HepG2 (cell line): ENCODE results near the gene SBSN. TPM values are rescaled to one million over a fixed set of nuclear protein-coding genes. Genes with fewer than 3 reads are reported as not detected.

Experiments
- ATF1 ChIP-seq: IDR thresholded peaks from 2 replicates; pipeline ENCODE4 v1.6.1; 2016; ENCODE audit warnings: mild to moderate bottlenecking, control low read depth
- BATF2 ChIP-seq: sonication (generic); formaldehyde crosslinking; IDR thresholded peaks from 2 replicates; pipeline ENCODE4 v1.8.0; 2022; ENCODE audit warnings: mild to moderate bottlenecking, missing genetic modification reagents, moderate library complexity
- GTF2F1 ChIP-seq: fragments of 150-350 bp; IDR thresholded peaks from 2 replicates; pipeline ENCODE4 v1.6.1; 2014; ENCODE audit warnings: low read length
- ISL2 ChIP-seq: sonication (generic); formaldehyde crosslinking; IDR thresholded peaks from 2 replicates; pipeline ENCODE4 v1.5.0; 2020; ENCODE audit warnings: missing genetic modification reagents
- KLF9 ChIP-seq: IDR thresholded peaks from 2 replicates; pipeline ENCODE4 v1.6.1; 2016; ENCODE audit warnings: low read depth
- MIER2 ChIP-seq: IDR thresholded peaks from 2 replicates; pipeline ENCODE4 v1.6.1; 2016; ENCODE audit warnings: missing biosample characterization, missing genetic modification reagents
- SMAD3 ChIP-seq: sonication (generic); formaldehyde crosslinking; IDR thresholded peaks from 2 replicates; pipeline ENCODE4 v1.4.0; 2020; ENCODE audit warnings: missing genetic modification reagents
- SNRNP70 ChIP-seq: fragments of 200-400 bp; formaldehyde crosslinking; IDR thresholded peaks from 2 replicates; pipeline ENCODE4 v1.6.1; 2017; ENCODE audit warnings: mild to moderate bottlenecking, low read depth, low read length, moderate library complexity
- TERF1 ChIP-seq: sonication (generic); formaldehyde crosslinking; IDR thresholded peaks from 2 replicates; pipeline ENCODE4 v1.8.0; 2022; ENCODE audit warnings: mild to moderate bottlenecking, missing genetic modification reagents, moderate library complexity
- TOE1 ChIP-seq: sonication (generic); formaldehyde crosslinking; IDR thresholded peaks from 2 replicates; pipeline ENCODE4 v1.4.0; 2020; ENCODE audit warnings: mild to moderate bottlenecking, missing genetic modification reagents
- ZGPAT ChIP-seq: IDR thresholded peaks from 2 replicates; pipeline ENCODE4 v1.6.1; 2016; ENCODE audit warnings: mild to moderate bottlenecking
- ZNF292 ChIP-seq: sonication (generic); formaldehyde crosslinking; IDR thresholded peaks from 2 replicates; pipeline ENCODE4 v1.8.1; 2022; ENCODE audit warnings: mild to moderate bottlenecking, low read depth, missing genetic modification reagents, borderline replicate concordance
- ZNF605 ChIP-seq: sonication (generic); formaldehyde crosslinking; IDR thresholded peaks from 2 replicates; pipeline ENCODE4 v1.8.0; 2022; ENCODE audit warnings: mild to moderate bottlenecking, missing genetic modification reagents
- polyA plus RNA-seq, 8 experiments: library from polyadenylated mRNA; depleted of rRNA in 3 of 8; stranded (reverse) in 7 of 8; unstranded in 1 of 8; fragments of >200 nt; fragmentation: Illumina TruSeq in 4 of 8; extraction: Trizol in 4 of 8; gene quantifications; 2 replicates each; pipeline versions ENCODE4 v1.2.1 to v1.2.3, GENCODE V29; 2011 to 2016; ENCODE audit warnings: low read depth in 4 of 8, missing spikeins in 1 of 8, mixed read lengths in 1 of 8; ENCODE audit not compliant: insufficient read depth in 1 of 8
- total RNA-seq, 5 experiments: library from RNA; depleted of rRNA; stranded (reverse); fragments of >200 nt; fragmentation: Illumina TruSeq; extraction: Trizol; gene quantifications; 2 replicates each; pipeline ENCODE4 v1.2.3, GENCODE V29; 2016; ENCODE audit warnings: low read depth in 1 of 5
- TF ChIP-seq, protein P1 (sequence below): sonication (generic); formaldehyde crosslinking; IDR thresholded peaks from one replicate; pipeline ENCODE4 v1.5.1; 2020; ENCODE audit warnings: mild to moderate bottlenecking, missing genetic modification reagents; ENCODE audit errors: not compliant biosample characterization

Gene SBSN
- total and polyA plus RNA-seq, 2 of the 13 experiments (the other 11 are each of a cell fraction or from before 2014, with no cell fraction given), result not detected

DNA sequence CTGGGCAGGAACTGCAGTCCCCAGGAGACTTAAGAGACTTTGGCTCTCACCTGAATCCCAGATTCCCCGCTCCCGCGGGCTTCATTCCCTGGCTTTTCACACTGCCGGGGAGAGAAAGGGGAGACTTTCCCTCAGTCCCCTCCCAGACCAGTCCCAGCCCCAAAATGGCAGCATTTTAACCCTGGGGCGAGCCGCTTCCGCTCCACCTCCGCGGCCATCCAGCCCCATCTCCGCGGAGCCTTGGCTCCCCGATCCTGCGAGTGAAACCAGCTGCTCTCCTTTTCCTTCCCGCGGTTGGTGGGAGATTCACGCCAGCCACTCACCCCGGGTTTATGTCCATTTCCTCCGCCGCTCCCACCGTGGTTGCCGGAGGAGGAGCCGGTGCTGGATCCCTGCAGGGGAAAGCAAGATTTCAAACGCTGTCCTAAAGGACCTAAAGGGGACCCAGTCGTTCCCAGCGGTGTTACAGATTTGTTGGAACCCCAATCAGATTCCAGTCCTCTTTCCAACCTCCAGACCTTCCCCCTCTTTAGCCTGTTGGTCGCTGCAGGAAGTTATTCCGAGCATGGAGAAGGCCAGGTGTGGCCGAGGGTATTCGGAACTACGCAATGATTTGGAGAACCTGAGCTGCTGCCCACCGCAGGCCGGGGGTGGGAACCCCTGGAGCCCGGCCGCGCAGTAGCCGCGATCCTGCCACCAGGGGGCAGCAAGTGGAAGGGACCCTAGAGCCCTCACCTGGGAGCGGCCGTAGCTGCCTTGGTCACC, 18.1 kb downstream of the SBSN start (continued):
- TF ChIP-seq, protein P1, sequence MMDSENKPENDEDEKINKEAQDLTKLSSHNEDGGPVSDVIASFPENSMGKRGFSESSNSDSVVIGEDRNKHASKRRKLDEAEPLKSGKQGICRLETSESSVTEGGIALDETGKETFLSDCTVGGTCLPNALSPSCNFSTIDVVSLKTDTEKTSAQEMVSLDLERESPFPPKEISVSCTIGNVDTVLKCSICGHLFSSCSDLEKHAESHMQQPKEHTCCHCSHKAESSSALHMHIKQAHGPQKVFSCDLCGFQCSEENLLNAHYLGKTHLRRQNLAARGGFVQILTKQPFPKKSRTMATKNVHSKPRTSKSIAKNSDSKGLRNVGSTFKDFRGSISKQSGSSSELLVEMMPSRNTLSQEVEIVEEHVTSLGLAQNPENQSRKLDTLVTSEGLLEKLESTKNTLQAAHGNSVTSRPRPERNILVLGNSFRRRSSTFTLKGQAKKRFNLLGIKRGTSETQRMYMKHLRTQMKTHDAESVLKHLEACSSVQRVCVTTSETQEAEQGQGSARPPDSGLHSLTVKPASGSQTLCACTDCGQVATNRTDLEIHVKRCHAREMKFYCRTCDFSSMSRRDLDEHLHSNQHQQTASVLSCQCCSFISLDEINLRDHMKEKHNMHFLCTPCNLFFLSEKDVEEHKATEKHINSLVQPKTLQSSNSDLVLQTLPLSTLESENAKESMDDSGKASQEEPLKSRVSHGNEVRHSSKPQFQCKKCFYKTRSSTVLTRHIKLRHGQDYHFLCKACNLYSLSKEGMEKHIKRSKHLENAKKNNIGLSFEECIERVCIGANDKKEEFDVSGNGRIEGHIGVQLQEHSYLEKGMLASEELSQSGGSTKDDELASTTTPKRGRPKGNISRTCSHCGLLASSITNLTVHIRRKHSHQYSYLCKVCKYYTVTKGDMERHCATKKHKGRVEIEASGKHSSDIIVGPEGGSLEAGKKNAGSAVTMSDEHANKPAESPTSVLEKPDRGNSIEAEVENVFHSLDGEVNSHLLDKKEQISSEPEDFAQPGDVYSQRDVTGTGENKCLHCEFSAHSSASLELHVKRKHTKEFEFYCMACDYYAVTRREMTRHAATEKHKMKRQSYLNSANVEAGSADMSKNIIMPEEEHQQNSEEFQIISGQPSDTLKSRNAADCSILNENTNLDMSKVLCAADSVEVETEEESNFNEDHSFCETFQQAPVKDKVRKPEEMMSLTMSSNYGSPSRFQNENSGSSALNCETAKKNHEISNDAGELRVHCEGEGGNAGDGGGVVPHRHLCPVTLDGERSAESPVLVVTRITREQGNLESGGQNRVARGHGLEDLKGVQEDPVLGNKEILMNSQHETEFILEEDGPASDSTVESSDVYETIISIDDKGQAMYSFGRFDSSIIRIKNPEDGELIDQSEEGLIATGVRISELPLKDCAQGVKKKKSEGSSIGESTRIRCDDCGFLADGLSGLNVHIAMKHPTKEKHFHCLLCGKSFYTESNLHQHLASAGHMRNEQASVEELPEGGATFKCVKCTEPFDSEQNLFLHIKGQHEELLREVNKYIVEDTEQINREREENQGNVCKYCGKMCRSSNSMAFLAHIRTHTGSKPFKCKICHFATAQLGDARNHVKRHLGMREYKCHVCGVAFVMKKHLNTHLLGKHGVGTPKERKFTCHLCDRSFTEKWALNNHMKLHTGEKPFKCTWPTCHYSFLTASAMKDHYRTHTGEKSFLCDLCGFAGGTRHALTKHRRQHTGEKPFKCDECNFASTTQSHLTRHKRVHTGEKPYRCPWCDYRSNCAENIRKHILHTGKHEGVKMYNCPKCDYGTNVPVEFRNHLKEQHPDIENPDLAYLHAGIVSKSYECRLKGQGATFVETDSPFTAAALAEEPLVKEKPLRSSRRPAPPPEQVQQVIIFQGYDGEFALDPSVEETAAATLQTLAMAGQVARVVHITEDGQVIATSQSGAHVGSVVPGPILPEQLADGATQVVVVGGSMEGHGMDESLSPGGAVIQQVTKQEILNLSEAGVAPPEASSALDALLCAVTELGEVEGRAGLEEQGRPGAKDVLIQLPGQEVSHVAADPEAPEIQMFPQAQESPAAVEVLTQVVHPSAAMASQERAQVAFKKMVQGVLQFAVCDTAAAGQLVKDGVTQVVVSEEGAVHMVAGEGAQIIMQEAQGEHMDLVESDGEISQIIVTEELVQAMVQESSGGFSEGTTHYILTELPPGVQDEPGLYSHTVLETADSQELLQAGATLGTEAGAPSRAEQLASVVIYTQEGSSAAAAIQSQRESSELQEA, result peak; percentile 26
- TF ChIP-seq TOE1 (CRISPR knock-in tag) (no peak), MIER2 (CRISPR knock-in tag) (no peak), ZNF605 (CRISPR knock-in tag) (no peak), ZGPAT (CRISPR knock-in tag) (peak; percentile 60), KLF9 (CRISPR knock-in tag) (no peak), GTF2F1 (no peak), BATF2 (no peak), TERF1 (CRISPR knock-in tag) (no peak), ISL2 (no peak), ZNF292 (no peak), ATF1 (CRISPR knock-in tag) (no peak), SMAD3 (CRISPR knock-in tag) (peak; percentile 79; the same call in 1 of the 2 replicates), SNRNP70 (no peak)
